MM.1S (cell line): Measurements from ENCODE around the gene UBE2M.

ENCODE experiments used
- DNase-seq: peaks from one replicate; pipeline ENCODE4 v3.0.0-alpha.2; 2015
- H2AFZ ChIP-seq: fragments of 300-600 bp; sonication (generic); 2 replicates; pipeline ENCODE4 v1.6.0; 2016; ENCODE audit warnings: antibody characterized with exemption, low read length
- H3F3A ChIP-seq: fragments of 300-600 bp; sonication (generic); 2 replicates; pipeline ENCODE4 v1.6.1; 2016; ENCODE audit warnings: mild to moderate bottlenecking, antibody characterized with exemption, low read length, moderate library complexity, mixed read lengths; ENCODE audit not compliant: insufficient read depth
- H3K27ac ChIP-seq: fragments of 300-600 bp; sonication (generic); 2 replicates; pipeline ENCODE4 v1.5.1; 2016; ENCODE audit warnings: mild to moderate bottlenecking, low read length
- H3K27me3 ChIP-seq: fragments of 300-600 bp; sonication (generic); replicated peaks from 2 replicates; pipeline ENCODE4 v1.6.0; 2016; ENCODE audit warnings: low read length; ENCODE audit not compliant: insufficient read depth
- H3K36me3 ChIP-seq: fragments of 300-600 bp; sonication (generic); replicated peaks from 2 replicates; pipeline ENCODE4 v1.6.1; 2016; ENCODE audit warnings: mild to moderate bottlenecking, low read length, mixed read lengths; ENCODE audit not compliant: insufficient read depth
- H3K4me1 ChIP-seq: fragments of 300-600 bp; sonication (generic); 2 replicates; pipeline ENCODE4 v1.6.1; 2016; ENCODE audit warnings: low read length, mixed read lengths
- H3K4me2 ChIP-seq: fragments of 300-600 bp; sonication (generic); 2 replicates; pipeline ENCODE4 v1.6.0; 2016; ENCODE audit warnings: low read depth, low read length
- H3K4me3 ChIP-seq: fragments of 300-600 bp; sonication (generic); 2 replicates; pipeline ENCODE4 v1.5.1; 2016; ENCODE audit warnings: low read length, mixed read lengths
- H3K79me2 ChIP-seq: fragments of 300-600 bp; sonication (generic); 2 replicates; pipeline ENCODE4 v1.6.1; 2016; ENCODE audit warnings: mixed run types, low read length, mixed read lengths
- H3K9ac ChIP-seq: fragments of 300-600 bp; sonication (generic); 2 replicates; pipeline ENCODE4 v1.6.1; 2016; ENCODE audit warnings: low read length, mixed read lengths
- H3K9me2 ChIP-seq: fragments of 300-600 bp; sonication (generic); replicated peaks from 2 replicates; pipeline ENCODE4 v1.6.1; 2016; ENCODE audit warnings: mild to moderate bottlenecking, low read length, mixed read lengths; ENCODE audit not compliant: insufficient read depth
- H3K9me3 ChIP-seq: fragments of 300-600 bp; sonication (generic); replicated peaks from 2 replicates; pipeline ENCODE4 v1.6.1; 2016; ENCODE audit warnings: mild to moderate bottlenecking, low read length, mixed read lengths; ENCODE audit not compliant: insufficient read depth
- H4K20me1 ChIP-seq: fragments of 300-600 bp; sonication (generic); 2 replicates; pipeline ENCODE4 v1.6.1; 2016; ENCODE audit warnings: mild to moderate bottlenecking, low read length, moderate library complexity, mixed read lengths; ENCODE audit not compliant: insufficient read depth
- EZH2 ChIP-seq: fragments of 300-600 bp; sonication (generic); optimal IDR thresholded peaks from 2 replicates; pipeline ENCODE3; 2017; ENCODE audit warnings: low read depth, mild to moderate bottlenecking, antibody characterized with exemption, low read length, mixed read lengths
- EZH2phosphoT487 ChIP-seq: fragments of 300-600 bp; sonication (generic); IDR thresholded peaks from 2 replicates; pipeline ENCODE4 v1.6.1; 2018; ENCODE audit warnings: antibody characterized with exemption, low read length
- TF ChIP-seq, protein P1 (sequence below): fragments of 300-600 bp; sonication (generic); IDR thresholded peaks from 2 replicates; pipeline ENCODE4 v1.5.1; 2016; ENCODE audit warnings: antibody characterized with exemption, low read length, mixed read lengths

Gene UBE2M

DNA sequence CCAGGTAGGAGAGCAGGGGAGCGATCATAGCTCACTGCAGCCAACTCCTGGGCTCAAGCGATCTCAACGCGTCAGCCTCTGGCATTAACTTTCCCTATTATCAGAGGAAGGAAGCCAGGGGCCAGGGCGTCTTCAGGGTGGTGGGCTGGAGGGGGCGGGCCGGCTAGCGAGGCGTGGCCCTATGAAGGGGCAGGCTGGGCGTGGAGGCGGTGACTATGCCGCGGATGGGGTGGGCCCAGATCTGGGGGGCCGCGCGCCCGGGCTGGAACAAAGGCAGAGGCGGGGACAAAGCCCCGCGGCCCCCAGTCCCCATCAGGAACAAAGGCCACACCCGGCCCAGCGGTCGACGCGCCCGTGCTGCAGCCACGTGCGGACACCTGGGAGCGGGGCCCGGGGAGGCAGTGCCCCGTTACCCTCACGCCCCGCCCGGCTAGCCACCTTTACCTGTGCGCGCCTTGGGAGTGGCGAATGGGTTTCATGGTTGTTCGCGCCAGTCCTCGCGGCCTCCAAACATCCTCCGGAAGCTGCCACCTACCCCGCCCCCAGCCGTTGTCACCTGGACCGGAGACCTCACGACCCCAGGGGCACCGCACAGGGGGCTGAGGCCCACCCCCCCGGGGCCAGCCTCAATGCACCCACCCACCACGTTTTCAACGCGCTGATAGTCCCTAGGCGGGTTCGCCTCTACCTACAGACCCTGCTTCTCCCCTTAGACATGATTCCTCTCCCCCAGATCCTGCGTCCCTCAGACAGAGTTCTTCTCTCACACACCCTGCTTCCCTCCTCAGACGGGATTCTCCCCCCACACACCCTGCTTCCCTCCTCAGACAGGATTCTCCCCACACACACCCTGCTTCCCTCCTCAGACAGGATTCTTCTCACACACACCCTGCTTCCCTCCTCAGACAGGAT is 19.9 kb downstream of the UBE2M start:
- no peak overlapping the region for H3K27ac ChIP-seq
- no peaks in the 10 kb centered on the region for H3K9me2 ChIP-seq
- no peak for DNase-seq
- H3K4me2 ChIP-seq, result no peak overlapping the region
- TF ChIP-seq EZH2 (no peak), EZH2phosphoT487 (no peak)
- TF ChIP-seq, protein P1, sequence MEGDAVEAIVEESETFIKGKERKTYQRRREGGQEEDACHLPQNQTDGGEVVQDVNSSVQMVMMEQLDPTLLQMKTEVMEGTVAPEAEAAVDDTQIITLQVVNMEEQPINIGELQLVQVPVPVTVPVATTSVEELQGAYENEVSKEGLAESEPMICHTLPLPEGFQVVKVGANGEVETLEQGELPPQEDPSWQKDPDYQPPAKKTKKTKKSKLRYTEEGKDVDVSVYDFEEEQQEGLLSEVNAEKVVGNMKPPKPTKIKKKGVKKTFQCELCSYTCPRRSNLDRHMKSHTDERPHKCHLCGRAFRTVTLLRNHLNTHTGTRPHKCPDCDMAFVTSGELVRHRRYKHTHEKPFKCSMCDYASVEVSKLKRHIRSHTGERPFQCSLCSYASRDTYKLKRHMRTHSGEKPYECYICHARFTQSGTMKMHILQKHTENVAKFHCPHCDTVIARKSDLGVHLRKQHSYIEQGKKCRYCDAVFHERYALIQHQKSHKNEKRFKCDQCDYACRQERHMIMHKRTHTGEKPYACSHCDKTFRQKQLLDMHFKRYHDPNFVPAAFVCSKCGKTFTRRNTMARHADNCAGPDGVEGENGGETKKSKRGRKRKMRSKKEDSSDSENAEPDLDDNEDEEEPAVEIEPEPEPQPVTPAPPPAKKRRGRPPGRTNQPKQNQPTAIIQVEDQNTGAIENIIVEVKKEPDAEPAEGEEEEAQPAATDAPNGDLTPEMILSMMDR, result no peak
- H2AFZ ChIP-seq, result no peak overlapping the region
- H3K79me2 ChIP-seq, result no peaks in the 10 kb centered on the region
- H3K4me3 ChIP-seq, result no peak overlapping the region
- no peaks in the 10 kb centered on the region for H3K4me1 ChIP-seq
- H3K36me3 ChIP-seq, result no peaks in the 10 kb centered on the region
- no peaks in the 10 kb centered on the region for H4K20me1 ChIP-seq
- peaks cover 26% of the 10 kb centered on the region for H3K27me3 ChIP-seq
- H3F3A ChIP-seq, result peaks cover under 1% of the 10 kb centered on the region; the same call in 1 of the 2 replicates
- H3K9me3 ChIP-seq, result no peaks in the 10 kb centered on the region
- H3K9ac ChIP-seq, result no peak overlapping the region

DNA sequence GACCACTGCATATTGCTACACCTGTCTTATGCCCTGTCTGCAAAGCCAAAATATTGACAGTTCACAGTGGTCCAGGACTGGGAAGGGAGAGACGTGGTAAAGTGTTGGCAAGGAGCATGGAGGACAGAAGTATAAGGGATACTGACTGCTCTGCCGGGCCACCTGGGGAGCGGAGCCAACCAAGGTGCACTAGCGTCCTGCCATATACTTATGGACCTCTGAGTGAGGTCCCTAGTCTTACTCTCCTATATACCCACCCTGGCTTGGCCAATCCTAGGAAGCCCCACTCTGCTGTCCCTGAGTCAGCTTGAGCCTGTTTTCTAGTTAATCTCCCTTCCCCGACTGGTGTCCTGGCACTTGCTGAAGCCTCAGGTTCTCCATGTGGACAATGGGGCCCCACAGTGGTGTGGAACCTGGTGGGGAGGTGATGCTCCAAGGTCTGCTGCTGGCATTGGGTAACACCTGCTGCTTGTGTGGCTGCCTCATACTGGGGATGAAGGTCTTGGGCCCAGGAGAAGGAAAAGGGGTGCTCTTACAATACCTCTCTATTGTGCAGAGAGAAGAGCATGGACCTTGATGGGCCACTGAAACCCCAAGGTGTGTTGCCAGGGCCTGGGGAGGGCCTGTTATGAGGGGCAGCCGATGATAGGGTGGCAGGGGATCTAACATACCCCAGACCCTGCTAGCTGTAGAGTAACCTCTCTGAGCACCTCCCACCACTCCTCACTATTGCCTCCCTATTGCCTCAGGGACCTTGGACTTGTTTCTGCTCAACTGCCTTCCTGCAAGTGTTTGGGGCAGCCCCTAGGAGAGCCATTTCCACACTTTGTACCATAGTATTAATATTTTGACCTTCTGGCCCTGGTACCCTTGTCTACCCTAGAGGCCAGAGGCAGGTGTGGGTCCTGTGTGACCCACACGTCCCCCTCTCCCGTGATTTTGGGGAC is 21.3 kb downstream of the UBE2M start:
- H4K20me1 ChIP-seq, result no peaks in the 10 kb centered on the region
- H3K36me3 ChIP-seq, result no peaks in the 10 kb centered on the region
- H3K27me3 ChIP-seq, result peaks cover 34% of the 10 kb centered on the region
- no peak overlapping the region for H3K9ac ChIP-seq
- no peak overlapping the region for H3K27ac ChIP-seq
- no peaks in the 10 kb centered on the region for H3K9me2 ChIP-seq
- DNase-seq, result no peak
- H2AFZ ChIP-seq, result no peak overlapping the region
- no peaks in the 10 kb centered on the region for H3K9me3 ChIP-seq
- H3K4me3 ChIP-seq, result no peak overlapping the region
- no peaks in the 10 kb centered on the region for H3K79me2 ChIP-seq
- no peaks in the 10 kb centered on the region for H3K4me1 ChIP-seq
- H3F3A ChIP-seq, result no peaks in the 10 kb centered on the region
- TF ChIP-seq EZH2 (no peak), EZH2phosphoT487 (no peak)
- TF ChIP-seq, protein P1, result no peak
- H3K4me2 ChIP-seq, result no peak overlapping the region

DNA sequence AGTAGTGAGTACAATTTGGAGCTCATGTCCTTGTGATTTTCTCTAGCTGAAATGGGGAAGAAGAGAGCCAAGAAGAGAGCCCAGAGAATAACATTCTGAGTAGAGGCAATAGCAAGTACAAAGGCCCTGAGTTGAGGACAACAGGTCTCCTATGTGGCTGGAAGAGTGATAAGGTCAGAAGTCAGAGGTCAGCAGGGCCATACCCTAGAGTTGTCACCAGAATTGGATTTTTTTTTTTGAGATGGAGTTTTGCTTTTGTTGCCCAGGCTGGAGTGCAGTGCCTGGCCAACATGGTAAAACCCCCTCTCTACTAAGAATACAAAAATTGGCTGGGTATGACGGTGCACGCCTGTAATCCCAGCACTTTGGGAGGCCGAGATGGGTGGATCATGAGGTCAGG is 22.6 kb downstream of the UBE2M start:
- Histone ChIP-seq H3K9me2 (no peaks in the 10 kb centered on the region), H3F3A (no peaks in the 10 kb centered on the region), H3K36me3 (no peaks in the 10 kb centered on the region), H3K27me3 (peaks cover 47% of the 10 kb centered on the region), H3K9ac (no peak overlapping the region), H3K9me3 (no peaks in the 10 kb centered on the region), H3K79me2 (no peaks in the 10 kb centered on the region), H4K20me1 (no peaks in the 10 kb centered on the region), H3K4me2 (no peak overlapping the region), H3K4me3 (no peak overlapping the region), H3K27ac (no peak overlapping the region), H2AFZ (no peak overlapping the region), H3K4me1 (no peaks in the 10 kb centered on the region)
- TF ChIP-seq, protein P1, result no peak
- TF ChIP-seq EZH2, result no peak
- no peak for TF ChIP-seq EZH2phosphoT487
- DNase-seq, result no peak
